SK-N-MC (cell line): ENCODE results near the gene IFT80.

Experiments used
- EZH2 ChIP-seq: fragments of 200-600 bp; sonication (generic); IDR thresholded peaks from one replicate; pipeline ENCODE4 v1.6.1; 2017; ENCODE audit warnings: antibody characterized with exemption
- FOXP2 ChIP-seq: optimal IDR thresholded peaks from 2 replicates; pipeline ENCODE3; 2011; ENCODE audit warnings: mild to moderate bottlenecking, moderate library complexity; ENCODE audit not compliant: insufficient read depth; ENCODE audit errors: extremely low read length, control extremely low read depth
- POLR2AphosphoS5 ChIP-seq: IDR thresholded peaks from 2 replicates; pipeline ENCODE4 v1.6.1; 2012; ENCODE audit warnings: mild to moderate bottlenecking, low read depth, low read length, borderline replicate concordance

DNA sequence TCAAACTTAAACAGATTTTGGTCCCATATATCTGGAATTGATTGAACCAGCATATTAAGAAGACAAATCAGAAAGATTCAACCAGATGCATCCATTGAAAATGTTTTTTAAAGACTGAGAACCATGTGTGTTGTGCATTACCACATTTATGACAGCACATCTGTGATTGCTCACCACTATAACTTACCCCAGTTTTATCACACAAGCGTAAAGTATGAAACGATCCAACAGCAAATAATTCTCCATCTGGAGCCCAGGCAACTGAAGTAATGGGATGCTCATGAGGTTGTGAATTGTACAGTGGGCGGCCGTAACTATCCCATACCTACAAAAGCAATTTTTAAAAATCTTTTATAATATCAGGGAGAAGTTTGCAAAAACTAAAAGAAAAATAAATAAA is 43.2 kb downstream of the IFT80 start:
- TF ChIP-seq POLR2AphosphoS5: no peak
- no peak for TF ChIP-seq EZH2
- no peak for TF ChIP-seq FOXP2
